H1 (cell line): ENCODE measurements around the gene XPO6. TPM values are rescaled to one million over a fixed set of nuclear protein-coding genes. Genes with fewer than 3 reads are reported as not detected.

Experiments used
- ATF3 ChIP-seq: IDR thresholded peaks from 2 replicates; pipeline ENCODE4 v1.6.1; 2011; ENCODE audit warnings: low read depth, mild to moderate bottlenecking, low read length; ENCODE audit not compliant: insufficient read depth
- FOSL1 ChIP-seq: IDR thresholded peaks from 2 replicates; pipeline ENCODE4 v1.6.1; 2011; ENCODE audit warnings: mild to moderate bottlenecking, low read depth, low read length, moderate library complexity; ENCODE audit not compliant: insufficient read depth
- HDAC2 ChIP-seq, 2 experiments: fragments of 300-600 bp in 1 of 2; sonication (generic) in 1 of 2; IDR thresholded peaks; 2 replicates each; pipeline ENCODE4 v1.6.1; 2011 to 2012; ENCODE audit warnings: low read depth in 2 of 2, low read length in 2 of 2, mild to moderate bottlenecking in 2 of 2, moderate library complexity in 2 of 2, borderline replicate concordance in 1 of 2, inconsistent platforms in 1 of 2
- JUND ChIP-seq: IDR thresholded peaks from 2 replicates; pipeline ENCODE4 v1.6.1; 2011; ENCODE audit warnings: mild to moderate bottlenecking, improper control_type of control experiment, low read length
- KDM1A ChIP-seq: fragments of 200-600, 300-600 bp; sonication (generic); IDR thresholded peaks from 2 replicates; pipeline ENCODE4 v1.7.1; 2016; ENCODE audit warnings: mild to moderate bottlenecking, low read length, borderline replicate concordance
- KDM4A ChIP-seq: IDR thresholded peaks from one replicate; pipeline ENCODE4 v1.7.1; 2012; ENCODE audit warnings: low read depth, mild to moderate bottlenecking, moderate library complexity, low read length, inconsistent platforms; ENCODE audit not compliant: severe bottlenecking
- POU5F1 ChIP-seq: IDR thresholded peaks from 2 replicates; pipeline ENCODE4 v1.6.1; 2011; ENCODE audit warnings: low read depth, mild to moderate bottlenecking, low read length, moderate library complexity
- SP2 ChIP-seq: IDR thresholded peaks from 2 replicates; pipeline ENCODE4 v1.6.1; 2012; ENCODE audit warnings: mild to moderate bottlenecking, low read length, inconsistent platforms
- SUZ12 ChIP-seq: fragments of 200-600 bp; sonication (generic); IDR thresholded peaks from 2 replicates; pipeline ENCODE4 v1.6.1; 2012; ENCODE audit warnings: mild to moderate bottlenecking, inconsistent platforms, low read length, moderate library complexity, mixed read lengths
- TAF1 ChIP-seq: IDR thresholded peaks from 2 replicates; pipeline ENCODE4 v1.6.1; 2011; ENCODE audit warnings: mild to moderate bottlenecking, low read depth, low read length
- YY1 ChIP-seq: IDR thresholded peaks from 2 replicates; pipeline ENCODE4 v1.6.1; 2011; ENCODE audit warnings: low read depth, mild to moderate bottlenecking, low read length
- polyA plus RNA-seq, 7 experiments: library from polyadenylated mRNA; depleted of rRNA in 3 of 7; stranded (reverse) in 5 of 7; unstranded in 2 of 7; fragments of >200 nt in 5 of 7; fragments of 200-250 nt in 2 of 7; gene quantifications; 1 replicate in 5 of 7; 2 replicates in 1 of 7; 4 replicates in 1 of 7; pipeline versions ENCODE4 v1.2.1 to v1.2.3, GENCODE V29; 2011 to 2013; ENCODE audit warnings: missing spikeins in 2 of 7, mixed read lengths in 2 of 7
- total RNA-seq: library from RNA; stranded (reverse); fragmentation: NEBNext Ultra II Directional; extraction: Animal tissue kit (Norgen Biotek cat#: 25700); gene quantifications from 2 replicates; pipeline ENCODE4 v1.2.1, GENCODE V29; 2021
- TF ChIP-seq, protein P1 (sequence below): fragments of 300-600 bp; sonication (generic); IDR thresholded peaks from 2 replicates; pipeline ENCODE4 v1.7.1; 2012; ENCODE audit warnings: low read length, moderate library complexity, mild to moderate bottlenecking, inconsistent platforms; ENCODE audit not compliant: insufficient replicate concordance

Gene XPO6
- total and polyA plus RNA-seq, 2 of the 8 experiments (the other 6 are each of a cell fraction or from before 2014, with no cell fraction given), result 152 to 254 TPM

DNA sequence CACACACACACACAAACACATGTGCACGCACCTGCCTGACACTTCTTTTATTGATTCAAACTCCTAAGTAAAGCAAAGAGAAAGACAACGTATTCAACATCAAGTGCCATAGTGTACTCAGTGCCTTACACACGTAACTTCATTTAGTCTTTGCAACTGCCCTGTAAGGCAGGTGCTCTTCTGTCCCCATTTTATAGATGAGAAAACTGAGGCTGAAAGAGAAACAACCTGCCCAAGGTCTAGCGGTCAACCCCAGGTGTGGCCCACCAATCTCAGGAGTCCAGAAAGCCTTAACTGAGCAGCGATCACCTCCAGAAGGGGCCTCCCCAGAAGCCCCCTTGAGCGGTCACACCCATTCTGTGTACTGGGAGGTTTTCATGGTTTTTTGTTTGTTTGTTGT, 137.9 kb downstream of the XPO6 start (continued):
- TF ChIP-seq, protein P1, sequence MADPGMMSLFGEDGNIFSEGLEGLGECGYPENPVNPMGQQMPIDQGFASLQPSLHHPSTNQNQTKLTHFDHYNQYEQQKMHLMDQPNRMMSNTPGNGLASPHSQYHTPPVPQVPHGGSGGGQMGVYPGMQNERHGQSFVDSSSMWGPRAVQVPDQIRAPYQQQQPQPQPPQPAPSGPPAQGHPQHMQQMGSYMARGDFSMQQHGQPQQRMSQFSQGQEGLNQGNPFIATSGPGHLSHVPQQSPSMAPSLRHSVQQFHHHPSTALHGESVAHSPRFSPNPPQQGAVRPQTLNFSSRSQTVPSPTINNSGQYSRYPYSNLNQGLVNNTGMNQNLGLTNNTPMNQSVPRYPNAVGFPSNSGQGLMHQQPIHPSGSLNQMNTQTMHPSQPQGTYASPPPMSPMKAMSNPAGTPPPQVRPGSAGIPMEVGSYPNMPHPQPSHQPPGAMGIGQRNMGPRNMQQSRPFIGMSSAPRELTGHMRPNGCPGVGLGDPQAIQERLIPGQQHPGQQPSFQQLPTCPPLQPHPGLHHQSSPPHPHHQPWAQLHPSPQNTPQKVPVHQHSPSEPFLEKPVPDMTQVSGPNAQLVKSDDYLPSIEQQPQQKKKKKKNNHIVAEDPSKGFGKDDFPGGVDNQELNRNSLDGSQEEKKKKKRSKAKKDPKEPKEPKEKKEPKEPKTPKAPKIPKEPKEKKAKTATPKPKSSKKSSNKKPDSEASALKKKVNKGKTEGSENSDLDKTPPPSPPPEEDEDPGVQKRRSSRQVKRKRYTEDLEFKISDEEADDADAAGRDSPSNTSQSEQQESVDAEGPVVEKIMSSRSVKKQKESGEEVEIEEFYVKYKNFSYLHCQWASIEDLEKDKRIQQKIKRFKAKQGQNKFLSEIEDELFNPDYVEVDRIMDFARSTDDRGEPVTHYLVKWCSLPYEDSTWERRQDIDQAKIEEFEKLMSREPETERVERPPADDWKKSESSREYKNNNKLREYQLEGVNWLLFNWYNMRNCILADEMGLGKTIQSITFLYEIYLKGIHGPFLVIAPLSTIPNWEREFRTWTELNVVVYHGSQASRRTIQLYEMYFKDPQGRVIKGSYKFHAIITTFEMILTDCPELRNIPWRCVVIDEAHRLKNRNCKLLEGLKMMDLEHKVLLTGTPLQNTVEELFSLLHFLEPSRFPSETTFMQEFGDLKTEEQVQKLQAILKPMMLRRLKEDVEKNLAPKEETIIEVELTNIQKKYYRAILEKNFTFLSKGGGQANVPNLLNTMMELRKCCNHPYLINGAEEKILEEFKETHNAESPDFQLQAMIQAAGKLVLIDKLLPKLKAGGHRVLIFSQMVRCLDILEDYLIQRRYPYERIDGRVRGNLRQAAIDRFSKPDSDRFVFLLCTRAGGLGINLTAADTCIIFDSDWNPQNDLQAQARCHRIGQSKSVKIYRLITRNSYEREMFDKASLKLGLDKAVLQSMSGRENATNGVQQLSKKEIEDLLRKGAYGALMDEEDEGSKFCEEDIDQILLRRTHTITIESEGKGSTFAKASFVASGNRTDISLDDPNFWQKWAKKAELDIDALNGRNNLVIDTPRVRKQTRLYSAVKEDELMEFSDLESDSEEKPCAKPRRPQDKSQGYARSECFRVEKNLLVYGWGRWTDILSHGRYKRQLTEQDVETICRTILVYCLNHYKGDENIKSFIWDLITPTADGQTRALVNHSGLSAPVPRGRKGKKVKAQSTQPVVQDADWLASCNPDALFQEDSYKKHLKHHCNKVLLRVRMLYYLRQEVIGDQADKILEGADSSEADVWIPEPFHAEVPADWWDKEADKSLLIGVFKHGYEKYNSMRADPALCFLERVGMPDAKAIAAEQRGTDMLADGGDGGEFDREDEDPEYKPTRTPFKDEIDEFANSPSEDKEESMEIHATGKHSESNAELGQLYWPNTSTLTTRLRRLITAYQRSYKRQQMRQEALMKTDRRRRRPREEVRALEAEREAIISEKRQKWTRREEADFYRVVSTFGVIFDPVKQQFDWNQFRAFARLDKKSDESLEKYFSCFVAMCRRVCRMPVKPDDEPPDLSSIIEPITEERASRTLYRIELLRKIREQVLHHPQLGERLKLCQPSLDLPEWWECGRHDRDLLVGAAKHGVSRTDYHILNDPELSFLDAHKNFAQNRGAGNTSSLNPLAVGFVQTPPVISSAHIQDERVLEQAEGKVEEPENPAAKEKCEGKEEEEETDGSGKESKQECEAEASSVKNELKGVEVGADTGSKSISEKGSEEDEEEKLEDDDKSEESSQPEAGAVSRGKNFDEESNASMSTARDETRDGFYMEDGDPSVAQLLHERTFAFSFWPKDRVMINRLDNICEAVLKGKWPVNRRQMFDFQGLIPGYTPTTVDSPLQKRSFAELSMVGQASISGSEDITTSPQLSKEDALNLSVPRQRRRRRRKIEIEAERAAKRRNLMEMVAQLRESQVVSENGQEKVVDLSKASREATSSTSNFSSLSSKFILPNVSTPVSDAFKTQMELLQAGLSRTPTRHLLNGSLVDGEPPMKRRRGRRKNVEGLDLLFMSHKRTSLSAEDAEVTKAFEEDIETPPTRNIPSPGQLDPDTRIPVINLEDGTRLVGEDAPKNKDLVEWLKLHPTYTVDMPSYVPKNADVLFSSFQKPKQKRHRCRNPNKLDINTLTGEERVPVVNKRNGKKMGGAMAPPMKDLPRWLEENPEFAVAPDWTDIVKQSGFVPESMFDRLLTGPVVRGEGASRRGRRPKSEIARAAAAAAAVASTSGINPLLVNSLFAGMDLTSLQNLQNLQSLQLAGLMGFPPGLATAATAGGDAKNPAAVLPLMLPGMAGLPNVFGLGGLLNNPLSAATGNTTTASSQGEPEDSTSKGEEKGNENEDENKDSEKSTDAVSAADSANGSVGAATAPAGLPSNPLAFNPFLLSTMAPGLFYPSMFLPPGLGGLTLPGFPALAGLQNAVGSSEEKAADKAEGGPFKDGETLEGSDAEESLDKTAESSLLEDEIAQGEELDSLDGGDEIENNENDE, result no peak
- TF ChIP-seq KDM4A, result no peak
- TF ChIP-seq ATF3, result no peak
- TF ChIP-seq JUND, result no peak
- TF ChIP-seq HDAC2 (IDR thresholded peaks at IDR 0.05; ENCODE audit: borderline replicate concordance in 1 of 2, low read depth in 2 of 2, low read length in 2 of 2), result no peak
- TF ChIP-seq SP2, result no peak
- TF ChIP-seq TAF1, result no peak
- no peak for TF ChIP-seq KDM1A
- TF ChIP-seq POU5F1, result no peak
- no peak for TF ChIP-seq YY1
- no peak for TF ChIP-seq SUZ12
- no peak for TF ChIP-seq FOSL1
